ENCODE measurements around the gene DISC1. TPM values are rescaled to one million over a fixed set of nuclear protein-coding genes. Genes with fewer than 3 reads are reported as not detected.

The DISC1 gene
- total RNA-seq, 1 experiment from 2014 or later: 13.5 TPM

GRCh38 chr1:231849981-231850380 is 223.4 kb downstream of the DISC1 start:
- Mint-ChIP-seq H3K4me3 (ENCODE audit: unreplicated experiment) (no peak overlapping the region), H3K27ac (ENCODE audit: unreplicated experiment) (no peak overlapping the region), H3K4me1 (ENCODE audit: low read depth, unreplicated experiment) (peaks cover 7% of the 10 kb centered on the region), H3K27me3 (ENCODE audit: insufficient read depth, unreplicated experiment) (no peaks in the 10 kb centered on the region), H3K9me3 (ENCODE audit: unreplicated experiment) (no peaks in the 10 kb centered on the region), H3K36me3 (ENCODE audit: insufficient read depth, unreplicated experiment) (peaks cover 6% of the 10 kb centered on the region)
- H3K36me3 ChIP-seq (ENCODE audit: control insufficient read depth, insufficient read depth, low read length): no peaks in the 10 kb centered on the region
- TF ChIP-seq CTCF (IDR thresholded peaks at IDR 0.05; ENCODE audit: insufficient read depth in 1 of 2, low read depth in 1 of 2, low read length in 1 of 2, severe bottlenecking in 1 of 2, unreplicated experiment in 1 of 2): no peak
- POLR2A ChIA-PET: no interaction called here
- no TSS peak for BruUV-seq (replicated peaks)
- no peak overlapping the region for H3K4me3 ChIP-seq (ENCODE audit: low read depth, low read length)
- CTCF ChIA-PET: no interaction called here
- no peak for DNase-seq
- peaks cover 6% of the 10 kb centered on the region; the same call in 1 of the 2 replicates for H3K4me1 ChIP-seq
- H3K9me3 ChIP-seq: no peaks in the 10 kb centered on the region
- no peaks in the 10 kb centered on the region for H3K27me3 ChIP-seq (replicated peaks; ENCODE audit: control insufficient read depth, insufficient read depth, low read length)
- intact Hi-C loops (cut with micrococcal nuclease; ENCODE audit: unreplicated experiment): no loop called here

DNA sequence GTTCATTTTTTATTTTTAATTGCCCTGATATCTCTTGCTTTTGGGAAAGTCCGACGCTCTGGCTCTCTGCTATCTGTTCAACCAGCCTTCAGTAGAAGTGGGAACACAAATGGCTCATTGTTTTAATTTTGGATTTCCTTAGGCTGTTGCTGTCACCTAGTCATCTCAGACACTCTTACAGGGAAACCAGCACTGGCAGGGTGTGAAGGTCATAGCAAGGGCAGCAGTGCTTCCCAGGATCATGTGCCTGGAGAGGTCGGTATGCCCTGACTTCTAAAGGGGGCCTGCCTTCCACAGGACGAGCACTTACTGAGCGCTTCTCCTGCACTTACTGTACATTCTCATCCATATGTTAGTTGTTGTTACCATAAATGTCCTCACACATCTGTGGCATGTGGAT is 224.2 kb downstream of the DISC1 start:
- Histone ChIP-seq H3K4me1 (peaks cover 6% of the 10 kb centered on the region; the same call in 1 of the 2 replicates), H3K27me3 (replicated peaks; ENCODE audit: control insufficient read depth, insufficient read depth, low read length) (no peaks in the 10 kb centered on the region), H3K4me3 (ENCODE audit: low read depth, low read length) (no peak overlapping the region), H3K9me3 (no peaks in the 10 kb centered on the region), H3K36me3 (ENCODE audit: control insufficient read depth, insufficient read depth, low read length) (no peaks in the 10 kb centered on the region)
- POLR2A ChIA-PET: no interaction called here
- DNase-seq: no peak
- no peaks in the 10 kb centered on the region for H3K27me3 Mint-ChIP-seq (ENCODE audit: insufficient read depth, unreplicated experiment)
- CTCF ChIA-PET: no interaction called here
- no peak overlapping the region for H3K27ac Mint-ChIP-seq (ENCODE audit: unreplicated experiment)
- BruUV-seq (replicated peaks): no TSS peak
- intact Hi-C loops (cut with micrococcal nuclease; ENCODE audit: unreplicated experiment): no loop called here
- H3K9me3 Mint-ChIP-seq (ENCODE audit: unreplicated experiment): no peaks in the 10 kb centered on the region
- peaks cover 7% of the 10 kb centered on the region for H3K4me1 Mint-ChIP-seq (ENCODE audit: low read depth, unreplicated experiment)
- TF ChIP-seq CTCF (IDR thresholded peaks at IDR 0.05; ENCODE audit: insufficient read depth in 1 of 2, low read depth in 1 of 2, low read length in 1 of 2, severe bottlenecking in 1 of 2, unreplicated experiment in 1 of 2): no peak
- no peak overlapping the region for H3K4me3 Mint-ChIP-seq (ENCODE audit: unreplicated experiment)
- peaks cover under 1% of the 10 kb centered on the region for H3K36me3 Mint-ChIP-seq (ENCODE audit: insufficient read depth, unreplicated experiment)

GRCh38 chr1:231853588-231854207 is 227.1 kb downstream of the DISC1 start:
- Mint-ChIP-seq H3K9me3 (ENCODE audit: unreplicated experiment) (no peaks in the 10 kb centered on the region), H3K36me3 (ENCODE audit: insufficient read depth, unreplicated experiment) (no peaks in the 10 kb centered on the region), H3K4me1 (ENCODE audit: low read depth, unreplicated experiment) (no peaks in the 10 kb centered on the region), H3K27ac (ENCODE audit: unreplicated experiment) (no peak overlapping the region), H3K4me3 (ENCODE audit: unreplicated experiment) (no peak overlapping the region), H3K27me3 (ENCODE audit: insufficient read depth, unreplicated experiment) (no peaks in the 10 kb centered on the region)
- no peaks in the 10 kb centered on the region for H3K4me1 ChIP-seq
- intact Hi-C loops (cut with micrococcal nuclease; ENCODE audit: unreplicated experiment): no loop called here
- no peak overlapping the region for H3K4me3 ChIP-seq (ENCODE audit: low read depth, low read length)
- BruUV-seq (replicated peaks): no TSS peak
- CTCF ChIA-PET: no interaction called here
- H3K27me3 ChIP-seq (replicated peaks; ENCODE audit: control insufficient read depth, insufficient read depth, low read length): no peaks in the 10 kb centered on the region
- POLR2A ChIA-PET: no interaction called here
- DNase-seq: no peak
- no peaks in the 10 kb centered on the region for H3K36me3 ChIP-seq (ENCODE audit: control insufficient read depth, insufficient read depth, low read length)
- TF ChIP-seq CTCF (IDR thresholded peaks at IDR 0.05; ENCODE audit: insufficient read depth in 1 of 2, low read depth in 1 of 2, low read length in 1 of 2, severe bottlenecking in 1 of 2, unreplicated experiment in 1 of 2): no peak
- H3K9me3 ChIP-seq: no peaks in the 10 kb centered on the region

Data from Caco-2 (cell line).